GM10847 (cell line): ENCODE results near the gene CHIT1.

ENCODE experiments used
- POLR2A ChIP-seq: IDR thresholded peaks from 2 replicates; pipeline ENCODE4 v1.6.1; 2011; ENCODE audit not compliant: insufficient read length; ENCODE audit errors: extremely low read depth

Gene CHIT1

DNA sequence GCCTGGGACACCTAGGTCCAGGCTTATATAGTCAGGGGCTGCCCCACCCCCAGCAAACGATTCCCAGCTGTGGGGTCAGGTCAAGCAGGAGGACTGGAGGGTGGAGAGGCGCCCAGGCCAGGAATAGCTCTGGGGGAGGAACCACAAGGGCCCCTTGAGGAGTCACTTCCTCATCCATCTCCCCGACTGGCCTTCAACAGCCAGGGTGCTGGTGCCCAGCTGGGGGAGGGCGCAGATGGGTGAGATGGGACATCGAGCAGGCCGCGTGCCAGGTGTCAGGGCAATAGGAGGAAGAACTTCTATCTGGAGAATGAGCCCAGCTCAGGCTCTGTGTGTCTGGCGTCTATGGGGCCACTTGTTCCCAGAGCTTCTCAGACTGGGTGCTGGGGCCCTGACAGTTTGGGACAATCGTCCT lies 53.6 kb downstream of the CHIT1 start:
- TF ChIP-seq POLR2A = no peak

DNA sequence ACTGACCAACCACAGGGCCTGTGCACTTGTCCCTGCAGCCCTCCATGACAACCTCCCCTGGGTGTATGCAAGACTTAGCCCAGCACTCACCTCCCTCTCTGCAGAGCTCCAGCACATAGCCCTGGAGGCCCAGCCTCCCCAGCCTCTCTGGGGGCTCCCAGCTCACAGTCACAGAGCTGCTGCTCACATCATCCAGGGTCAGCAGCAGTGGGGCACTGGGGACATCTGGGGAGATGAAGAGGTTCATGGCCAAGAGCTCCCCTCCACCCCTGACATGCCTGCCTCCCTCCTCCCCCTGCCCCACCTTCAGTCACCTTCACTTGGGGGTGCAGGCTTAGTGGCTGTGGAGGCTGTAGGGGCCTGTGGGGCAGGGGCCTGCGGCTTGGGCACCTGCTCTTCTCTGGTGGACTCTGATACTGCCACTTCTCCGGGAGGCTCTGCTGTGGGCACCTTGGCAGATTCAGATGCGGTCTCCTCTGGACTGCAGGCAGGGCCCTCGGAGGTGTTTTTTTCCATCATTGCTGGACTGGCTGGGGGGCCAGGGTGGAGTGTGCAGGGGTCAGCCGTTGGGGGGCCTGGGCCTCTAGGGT lies 54.1 kb downstream of the CHIT1 start, which contains the start of gene MYBPH:
Gene MYBPH, minus strand, starts transcription at position 590 of the 590 bp plus-strand sequence. Its CDS starts 71 bp downstream, at position 519.
- TF ChIP-seq POLR2A = no peak

DNA sequence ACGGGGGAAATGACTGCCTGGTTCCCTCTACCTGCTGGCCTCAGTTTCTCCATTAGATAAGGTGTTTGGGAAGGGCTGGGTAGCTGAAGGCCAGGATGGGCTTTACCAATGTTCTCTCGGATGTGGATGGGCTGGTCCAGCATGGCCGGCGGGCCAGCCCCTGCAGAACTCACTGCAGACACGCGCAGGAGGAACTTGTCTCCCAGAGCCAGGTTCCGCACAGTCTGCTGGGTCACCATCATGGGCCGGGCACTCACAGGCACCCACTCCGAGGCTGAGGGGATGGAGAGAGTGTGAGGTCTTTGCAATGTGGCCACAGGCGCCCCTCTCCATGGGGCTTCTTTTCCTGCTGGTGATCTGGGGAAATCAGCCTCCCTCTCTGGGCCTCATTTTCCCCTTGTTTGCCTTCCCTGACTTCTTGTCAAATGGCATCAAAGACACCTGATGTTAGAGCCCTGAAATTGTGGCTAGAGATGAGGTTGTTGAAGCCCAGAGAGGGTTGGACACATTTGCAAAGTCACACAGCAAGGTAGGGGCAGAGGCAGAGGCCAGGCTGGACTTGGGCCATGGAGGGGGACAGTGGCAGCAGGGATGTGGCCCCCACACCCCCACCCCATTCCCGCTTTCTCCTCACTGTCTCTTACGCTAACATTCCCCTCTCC lies 55.0 kb downstream of the CHIT1 start:
- TF ChIP-seq POLR2A = no peak

DNA sequence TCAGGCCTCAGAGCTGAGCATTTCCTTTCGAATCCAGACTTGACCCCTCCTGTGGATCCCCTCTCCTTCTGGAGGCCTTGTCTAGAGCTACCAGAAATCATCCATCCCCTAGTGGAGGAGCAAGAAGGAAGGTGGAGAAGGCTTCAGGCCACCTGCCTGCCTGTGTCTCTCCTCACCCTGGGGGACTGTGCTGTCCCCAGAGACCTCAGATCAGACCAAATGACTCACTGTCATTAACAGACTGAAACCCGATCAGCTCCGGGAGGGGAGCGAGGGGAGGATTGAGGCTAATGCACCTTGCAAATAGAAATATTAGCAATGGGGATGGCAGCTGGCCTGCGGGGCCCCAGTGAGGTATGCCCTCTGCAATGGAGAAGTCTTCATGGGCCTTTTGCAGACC lies 55.9 kb downstream of the CHIT1 start:
- TF ChIP-seq POLR2A = no peak

DNA sequence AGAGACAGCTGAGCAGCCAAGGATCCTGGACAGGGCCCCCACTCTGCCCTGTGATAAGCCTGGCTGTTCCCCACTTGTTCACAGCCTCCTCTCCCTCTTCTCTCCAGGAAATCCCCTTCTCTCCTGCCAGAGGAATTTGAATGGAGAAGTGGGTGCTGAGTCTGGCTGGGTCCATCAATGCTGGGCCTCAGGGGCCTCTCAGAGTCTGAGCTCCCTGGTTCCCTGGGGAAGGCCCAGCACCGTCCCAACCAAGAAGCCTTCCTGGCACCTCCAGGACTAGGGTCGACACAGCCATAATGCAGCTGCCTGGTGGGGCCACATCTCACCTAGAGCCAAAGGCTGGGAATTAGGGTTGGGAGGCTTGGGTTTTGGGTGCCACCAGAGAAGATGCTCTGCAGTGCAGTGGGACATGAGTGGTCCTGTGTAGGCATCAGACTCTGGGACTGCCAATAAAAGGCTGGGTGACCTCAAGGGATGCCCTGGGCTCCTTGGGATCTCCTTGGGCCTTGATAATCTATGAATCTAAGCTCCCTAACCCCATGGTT lies 56.4 kb downstream of the CHIT1 start:
- TF ChIP-seq POLR2A = no peak

DNA sequence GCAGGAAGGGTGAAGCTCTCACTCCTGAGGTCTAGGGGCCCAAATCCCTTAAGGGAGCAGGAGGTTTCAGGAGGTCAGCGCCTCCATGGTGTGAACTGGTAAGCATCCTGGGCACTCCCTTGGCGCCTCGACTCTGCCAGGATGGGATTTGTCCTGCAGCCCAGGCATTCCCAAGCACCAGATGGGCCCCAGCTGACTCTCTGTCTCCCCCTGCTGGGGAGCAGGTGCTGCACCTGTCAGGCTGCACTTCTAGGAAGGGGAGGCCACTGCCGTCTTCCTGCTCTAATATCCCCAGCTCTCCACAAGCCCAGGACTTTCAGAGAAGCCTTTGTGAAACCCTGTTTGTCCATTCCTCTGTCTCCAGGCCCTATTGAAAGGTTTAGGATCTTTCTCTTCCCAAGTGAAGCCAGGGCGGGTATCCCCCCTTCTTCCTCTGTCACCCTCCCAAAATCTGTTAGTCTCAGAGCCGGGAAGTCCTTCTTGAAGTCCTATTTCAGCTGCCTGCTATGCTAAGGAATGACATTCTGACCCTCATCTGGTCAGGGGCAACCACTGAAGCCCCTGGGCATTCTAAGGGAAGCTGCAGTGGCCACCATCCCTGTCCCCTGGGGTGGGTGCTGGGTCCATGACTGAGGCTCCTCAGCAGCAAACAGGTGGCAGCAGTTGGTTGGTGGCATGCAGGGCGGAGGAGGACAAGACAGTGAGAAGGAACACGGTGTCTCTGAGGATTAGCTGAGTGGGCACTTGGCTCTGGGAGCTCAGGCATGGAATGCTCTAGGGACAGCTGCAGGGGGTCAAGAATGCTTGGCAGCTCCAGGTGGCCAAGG lies 57.1 kb downstream of the CHIT1 start:
- TF ChIP-seq POLR2A = no peak

DNA sequence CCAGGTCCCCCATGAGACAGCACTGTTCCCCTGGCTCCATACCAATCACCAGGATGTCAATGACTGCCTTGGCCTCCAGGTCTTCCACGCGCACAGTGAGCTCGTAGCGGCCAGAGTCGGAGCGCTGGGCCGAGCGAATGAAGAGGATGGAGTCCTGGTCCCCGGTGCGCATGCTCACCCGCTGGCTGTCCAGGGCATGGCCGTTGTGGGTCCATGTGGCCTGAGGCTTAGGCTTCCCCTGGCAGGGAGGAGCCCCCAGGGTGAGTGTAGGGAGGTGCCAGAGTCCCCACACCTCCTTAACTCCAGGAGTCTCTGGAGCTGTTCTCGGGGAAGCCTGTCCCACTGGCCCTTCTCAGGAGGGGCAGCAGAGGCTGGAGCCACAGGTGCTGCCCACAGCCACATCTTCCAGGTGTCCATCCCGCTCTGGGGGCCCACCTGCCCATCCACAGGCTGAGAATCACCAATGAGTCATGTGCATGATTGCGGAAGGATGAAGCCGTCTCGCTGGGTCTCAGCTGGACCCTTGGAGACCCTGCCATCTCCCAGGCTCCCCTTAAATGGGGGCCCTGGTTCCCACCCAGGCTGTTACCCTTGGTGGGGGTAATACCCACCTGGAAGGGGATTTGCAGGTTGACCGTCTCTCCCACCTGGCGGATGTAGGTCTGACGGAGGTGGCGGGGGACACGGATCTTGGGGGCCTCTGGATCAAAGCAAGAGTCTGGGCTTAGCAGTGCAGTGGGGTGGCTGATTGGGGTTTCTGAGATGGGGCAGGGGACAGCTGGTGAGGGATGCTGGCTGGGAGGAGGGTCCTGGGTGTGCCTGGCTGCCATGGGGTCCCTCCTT lies 57.9 kb downstream of the CHIT1 start:
- TF ChIP-seq POLR2A = no peak

DNA sequence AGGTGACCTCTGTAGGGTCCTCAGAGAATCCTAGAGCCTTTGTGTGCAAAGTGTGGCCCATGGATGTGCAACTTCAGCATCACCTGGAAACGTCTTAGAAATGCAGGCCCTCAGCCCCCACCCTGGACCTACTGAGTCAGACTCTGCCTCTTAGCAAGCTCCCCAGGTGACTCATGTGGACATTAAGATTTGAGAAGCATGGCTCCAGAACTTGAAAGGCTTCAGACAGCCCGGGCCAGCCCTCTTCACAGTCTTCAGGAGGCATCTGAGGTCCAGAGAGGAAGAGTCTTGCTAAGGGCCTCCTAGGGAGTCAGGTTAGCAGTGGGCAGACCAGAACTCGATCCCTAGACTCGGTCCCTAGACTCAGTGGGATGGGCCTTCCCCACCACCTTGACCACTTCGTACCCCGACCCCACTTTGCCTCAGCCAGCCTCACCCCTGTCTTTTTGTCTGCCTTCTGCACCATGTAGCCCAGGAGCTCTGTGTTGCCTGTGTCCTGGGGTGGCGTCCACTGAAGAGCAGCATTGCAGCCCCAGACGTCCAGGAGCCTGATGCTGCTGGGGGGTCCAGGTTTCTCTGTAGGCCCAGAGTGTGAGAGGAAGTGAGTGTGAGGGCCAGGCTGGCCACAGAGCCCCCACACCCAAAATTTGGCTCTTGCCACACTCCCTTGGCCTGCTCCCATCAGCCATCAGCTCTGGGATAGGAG lies 58.7 kb downstream of the CHIT1 start:
- no peak for TF ChIP-seq POLR2A

DNA sequence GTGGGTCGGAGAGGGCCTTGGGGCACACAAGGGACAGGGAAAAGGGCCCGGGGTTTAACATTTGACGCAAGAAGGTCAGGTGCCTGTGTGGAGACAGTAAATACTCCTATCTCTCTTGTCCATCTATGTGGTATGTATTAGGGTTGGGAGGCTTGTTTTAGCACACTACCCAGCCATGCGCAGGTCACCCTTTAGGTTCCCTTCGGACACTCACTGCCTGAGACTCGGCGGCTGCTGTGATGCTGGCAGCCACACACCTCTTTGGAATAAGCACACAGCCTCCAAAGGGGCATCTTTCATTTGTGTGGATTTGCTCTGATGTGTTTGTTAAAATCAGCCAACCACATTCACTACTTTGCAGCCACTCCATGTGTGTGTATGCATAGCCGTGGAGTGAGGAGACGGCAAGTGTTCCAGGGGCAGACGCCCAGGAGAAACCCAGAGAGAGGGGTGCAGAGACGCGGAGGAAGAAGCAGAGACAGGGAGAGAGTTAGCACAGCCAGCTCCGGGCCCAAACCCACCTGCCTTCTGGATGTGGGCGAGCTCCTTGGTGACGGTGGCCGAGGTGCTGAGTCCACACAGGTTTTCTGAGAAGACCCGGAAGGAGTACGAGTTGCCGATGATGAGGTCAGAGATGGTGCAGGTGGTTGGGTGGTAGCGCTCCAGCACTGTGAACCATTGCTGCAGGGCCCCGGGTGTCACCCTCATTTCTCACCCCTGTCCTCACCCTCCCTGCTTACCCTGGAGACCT lies 59.5 kb downstream of the CHIT1 start:
- TF ChIP-seq POLR2A = no peak

DNA sequence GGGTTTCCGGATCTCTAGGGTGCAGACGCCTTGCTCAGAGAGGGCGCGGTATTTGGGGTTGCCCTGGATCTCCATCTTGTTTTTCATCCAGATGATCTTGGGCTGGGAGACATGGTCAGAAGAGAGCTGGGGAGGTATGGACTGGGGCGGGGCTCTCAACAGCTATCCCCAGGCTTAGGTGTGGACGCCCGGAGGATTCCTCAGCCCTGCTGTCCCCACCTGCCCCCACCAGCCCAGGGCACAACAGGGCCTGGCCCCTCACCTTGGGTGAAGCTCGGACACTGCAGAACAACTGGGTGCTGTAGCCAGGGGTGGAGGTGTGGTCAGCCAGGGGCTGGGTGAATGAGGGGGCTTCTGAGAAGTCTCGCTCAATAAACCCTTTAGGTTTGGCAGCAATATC lies 60.5 kb downstream of the CHIT1 start:
- TF ChIP-seq POLR2A = no peak

DNA sequence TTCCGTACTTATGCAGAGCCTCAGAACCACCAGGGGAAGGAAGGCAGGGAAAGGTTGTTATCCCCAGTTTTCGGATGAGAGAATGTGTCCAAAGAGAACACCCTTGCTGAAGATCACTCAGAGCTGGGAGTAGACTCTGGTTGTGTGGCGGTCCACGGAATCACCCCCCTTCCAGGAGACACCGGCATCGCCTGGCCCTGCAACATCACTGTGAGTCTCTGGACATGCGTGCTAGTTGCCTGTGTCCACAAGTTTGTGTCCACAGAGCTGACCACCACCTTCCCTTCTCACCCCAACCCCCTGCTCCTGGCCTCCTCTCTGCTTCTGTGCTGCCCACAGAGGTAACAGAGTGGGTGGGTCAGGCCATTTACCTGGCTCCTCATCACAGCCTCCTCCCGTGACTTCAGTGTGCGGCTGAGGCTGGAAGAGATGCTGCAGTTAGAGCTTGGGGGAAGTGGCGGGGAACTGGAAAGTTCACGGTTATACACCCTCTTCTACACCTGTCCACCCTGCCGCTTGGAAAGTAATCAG lies 61.2 kb downstream of the CHIT1 start:
- no peak for TF ChIP-seq POLR2A

DNA sequence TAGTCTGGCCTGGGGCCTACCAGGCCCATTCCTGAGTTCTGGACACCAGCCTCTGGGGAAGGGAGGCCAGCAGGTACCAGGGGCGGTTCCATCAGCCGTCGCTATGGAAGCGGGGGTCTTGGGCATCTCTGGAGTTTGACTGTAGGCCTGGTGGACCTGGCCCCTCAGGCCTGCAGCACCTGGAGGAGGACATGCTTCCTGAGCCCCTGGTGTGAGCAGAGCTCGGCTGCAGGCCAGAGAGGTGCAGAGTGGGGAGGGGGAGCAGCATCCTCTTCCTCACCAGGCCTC lies 61.6 kb downstream of the CHIT1 start:
- no peak for TF ChIP-seq POLR2A

DNA sequence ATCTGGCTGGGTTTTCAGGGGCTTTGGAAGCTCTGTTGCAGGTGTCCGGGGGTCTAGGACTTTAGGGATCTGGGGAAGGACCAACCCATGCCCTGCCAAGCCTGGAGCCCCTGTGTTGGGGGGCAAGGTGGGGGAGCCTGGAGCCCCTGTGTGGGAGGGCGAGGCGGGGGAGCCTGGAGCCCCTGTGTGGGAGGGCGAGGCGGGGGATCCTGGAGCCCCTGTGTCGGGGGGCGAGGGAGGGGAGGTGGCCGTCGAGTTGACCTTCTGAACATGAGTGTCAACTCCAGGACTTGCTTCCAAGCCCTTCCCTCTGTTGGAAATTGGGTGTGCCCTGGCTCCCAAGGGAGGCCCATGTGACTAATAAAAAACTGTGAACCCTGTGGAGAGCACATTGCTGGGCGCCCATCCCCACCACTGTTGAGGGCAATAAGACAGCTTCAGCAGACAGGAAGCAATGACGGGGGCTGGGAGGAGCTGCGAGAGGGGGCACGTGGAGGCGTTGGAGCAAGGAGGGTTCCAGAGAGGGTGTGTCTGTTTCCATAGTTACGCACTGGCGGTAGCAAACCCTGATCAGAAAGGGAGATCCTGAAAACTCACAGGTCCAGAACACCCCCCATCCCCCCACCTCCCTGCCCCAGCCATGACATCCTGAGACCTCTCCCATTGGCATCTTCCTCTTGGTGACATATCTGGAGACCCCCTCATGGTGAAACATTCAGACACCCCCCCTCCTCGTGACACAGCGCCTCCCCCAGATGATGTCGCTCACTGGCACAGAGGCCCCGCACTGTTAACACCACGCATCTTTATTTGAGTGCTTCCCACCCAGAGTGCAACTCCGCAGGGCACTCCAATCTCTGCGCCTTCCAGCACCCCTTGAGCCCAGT lies 62.2 kb downstream of the CHIT1 start:
- no peak for TF ChIP-seq POLR2A
